ENCODE results near the gene CTSW.

Gene CTSW

DNA sequence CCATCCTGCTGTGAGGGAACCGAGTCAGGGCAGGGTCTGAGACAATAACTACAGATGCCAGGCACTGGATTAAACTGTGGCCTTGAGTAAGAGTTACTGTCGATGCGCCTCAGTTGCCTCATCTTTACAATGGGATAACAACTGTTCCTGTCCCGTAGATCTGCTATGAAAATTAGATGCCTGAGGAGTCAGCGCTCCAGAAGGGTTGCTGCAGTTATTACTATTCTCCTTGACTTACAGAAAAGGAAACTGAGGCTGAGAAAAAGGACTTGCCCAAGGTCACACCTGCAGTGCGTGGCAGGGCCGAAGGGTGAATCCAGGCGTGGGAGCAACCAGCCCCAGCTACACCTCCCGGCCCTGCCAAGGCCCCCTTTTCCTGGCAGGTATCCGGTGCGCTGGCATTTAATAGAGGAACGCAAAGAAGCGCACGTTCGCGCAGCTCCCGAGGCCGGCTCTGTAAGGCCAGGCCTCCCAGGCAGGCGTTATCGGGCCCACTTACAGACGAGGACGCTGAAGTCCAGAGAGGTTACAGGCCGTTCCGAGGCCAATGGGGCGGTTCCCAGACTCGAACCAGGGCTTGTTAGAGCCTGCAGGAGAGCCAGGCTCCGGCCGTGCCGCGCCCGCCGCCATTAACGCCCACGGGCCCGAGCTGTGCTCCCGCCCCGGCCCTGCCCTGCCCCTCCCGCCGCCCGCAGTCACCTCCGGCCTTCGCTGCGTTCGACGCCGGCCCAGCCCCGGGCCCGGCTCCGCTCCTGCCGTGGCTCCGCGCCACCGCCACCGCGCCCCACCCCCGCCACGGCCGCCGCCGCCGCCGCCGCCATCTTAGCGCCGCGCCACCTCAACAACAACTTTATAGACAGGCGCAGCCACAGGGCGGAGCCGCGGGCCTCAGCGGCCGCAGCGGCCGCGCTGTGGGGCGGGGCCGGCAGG, 38.8 kb downstream of the CTSW start, which contains the start of gene C11orf68:
TSS of gene C11orf68 (minus strand) at position 852 of the 930 bp plus-strand sequence. CDS start at position 821, 31 bp downstream.
- H3K27me3 ChIP-seq, result no peaks in the 10 kb centered on the region
- intact Hi-C loops (cut with DNase I; ENCODE audit: low total_unique reads), result loop anchor here (2.0 kb wide), 1 partner anchor 60 kb away; the partner anchor contains the start of gene CFL1
- H3K9me3 ChIP-seq, result no peaks in the 10 kb centered on the region
- H3K4me3 ChIP-seq, result peak within 1 kb of the TSS; percentile 89 to 92
- DNase-seq, result peak in 1 of 2 donors; percentile 43
- H3K27ac ChIP-seq, result peak within 1 kb of the TSS; percentile 94 to 96
- H3K4me1 ChIP-seq, result peaks cover 14 to 56% (median 53%) of the 10 kb centered on the region in 4 donors
- TF ChIP-seq, protein P1, sequence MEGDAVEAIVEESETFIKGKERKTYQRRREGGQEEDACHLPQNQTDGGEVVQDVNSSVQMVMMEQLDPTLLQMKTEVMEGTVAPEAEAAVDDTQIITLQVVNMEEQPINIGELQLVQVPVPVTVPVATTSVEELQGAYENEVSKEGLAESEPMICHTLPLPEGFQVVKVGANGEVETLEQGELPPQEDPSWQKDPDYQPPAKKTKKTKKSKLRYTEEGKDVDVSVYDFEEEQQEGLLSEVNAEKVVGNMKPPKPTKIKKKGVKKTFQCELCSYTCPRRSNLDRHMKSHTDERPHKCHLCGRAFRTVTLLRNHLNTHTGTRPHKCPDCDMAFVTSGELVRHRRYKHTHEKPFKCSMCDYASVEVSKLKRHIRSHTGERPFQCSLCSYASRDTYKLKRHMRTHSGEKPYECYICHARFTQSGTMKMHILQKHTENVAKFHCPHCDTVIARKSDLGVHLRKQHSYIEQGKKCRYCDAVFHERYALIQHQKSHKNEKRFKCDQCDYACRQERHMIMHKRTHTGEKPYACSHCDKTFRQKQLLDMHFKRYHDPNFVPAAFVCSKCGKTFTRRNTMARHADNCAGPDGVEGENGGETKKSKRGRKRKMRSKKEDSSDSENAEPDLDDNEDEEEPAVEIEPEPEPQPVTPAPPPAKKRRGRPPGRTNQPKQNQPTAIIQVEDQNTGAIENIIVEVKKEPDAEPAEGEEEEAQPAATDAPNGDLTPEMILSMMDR (IDR thresholded peaks at IDR 0.05), result no peak
- peaks cover 13 to 25% (median 20%) of the 10 kb centered on the region in 3 donors for H3K36me3 ChIP-seq

DNA sequence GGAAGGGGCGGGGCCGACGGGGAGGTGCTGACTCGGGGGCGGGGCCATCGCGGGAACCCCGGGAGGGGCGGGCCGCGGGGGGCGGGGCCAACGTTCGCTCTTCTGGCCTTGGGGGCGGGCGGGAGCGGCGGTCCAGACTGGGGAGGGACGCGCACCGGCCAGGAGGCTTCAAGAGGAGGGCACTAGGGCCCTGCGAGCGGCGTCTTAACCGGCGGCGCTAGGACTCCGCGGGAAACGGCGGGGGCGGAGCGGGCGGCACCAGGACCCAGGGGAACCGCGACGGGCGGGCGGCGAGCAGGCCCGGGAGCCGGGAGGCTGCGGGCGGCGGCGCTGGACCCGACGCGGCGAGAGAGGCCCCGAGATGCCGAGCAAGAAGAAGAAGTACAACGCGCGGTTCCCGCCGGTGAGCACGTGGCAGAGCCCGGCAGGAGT, 39.5 kb downstream of the CTSW start, which contains the start of gene DRAP1:
TSS of gene DRAP1 (plus strand) at position 286 of the 432 bp plus-strand sequence. CDS start at position 362, 76 bp downstream.
- Histone ChIP-seq H3K4me1 (peaks cover 14 to 55% (median 53%) of the 10 kb centered on the region in 4 donors), H3K27me3 (no peaks in the 10 kb centered on the region), H3K4me3 (peak within 1 kb of the TSS; percentile 89 to 92), H3K27ac (peak within 1 kb of the TSS; percentile 94 to 96), H3K36me3 (peaks cover 13 to 30% (median 20%) of the 10 kb centered on the region in 3 donors), H3K9me3 (no peaks in the 10 kb centered on the region)
- peak; percentile 98 to 99 for DNase-seq
- intact Hi-C loops (cut with DNase I; ENCODE audit: low total_unique reads), result loop anchor here (2.0 kb wide), 1 partner anchor 60 kb away; the partner anchor contains the start of gene CFL1
- TF ChIP-seq, protein P1 (IDR thresholded peaks at IDR 0.05), result no peak

DNA sequence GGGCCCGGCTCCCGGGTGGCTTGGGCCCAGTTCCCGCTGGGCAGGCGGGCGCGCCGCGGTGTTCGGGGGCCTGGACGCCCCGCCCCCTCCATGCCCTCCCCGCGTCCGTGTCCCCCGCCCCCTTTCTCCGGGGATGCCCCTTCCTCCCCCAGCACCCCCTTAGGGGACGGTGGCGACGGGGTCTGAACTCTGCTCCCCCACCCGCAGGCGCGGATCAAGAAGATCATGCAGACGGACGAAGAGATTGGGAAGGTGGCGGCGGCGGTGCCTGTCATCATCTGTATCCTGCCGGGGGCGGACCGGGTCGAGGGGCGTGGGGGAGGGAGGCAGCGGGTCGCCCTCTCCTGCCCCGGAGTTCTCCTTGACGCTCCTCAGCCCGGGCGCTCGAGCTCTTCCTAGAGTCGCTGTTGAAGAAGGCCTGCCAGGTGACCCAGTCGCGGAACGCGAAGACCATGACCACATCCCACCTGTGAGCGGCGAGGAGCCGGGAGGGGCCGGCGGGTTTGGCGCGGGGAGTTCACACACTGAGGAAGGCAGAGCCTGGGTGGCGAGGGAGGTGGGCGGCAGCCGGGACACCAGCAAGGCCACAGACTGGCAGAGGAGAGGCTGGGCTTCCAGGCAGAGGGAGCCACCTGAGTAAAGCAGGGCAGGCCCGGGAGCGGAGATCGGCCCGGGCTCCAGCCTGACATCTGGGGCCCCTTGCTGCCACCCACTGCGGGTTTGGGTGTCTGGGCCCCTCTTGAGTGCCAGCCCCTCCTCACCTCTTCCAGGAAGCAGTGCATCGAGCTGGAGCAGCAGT, 40.1 kb downstream of the CTSW start:
- TF ChIP-seq, protein P1 (IDR thresholded peaks at IDR 0.05), result no peak
- peak; percentile 47 to 82 for DNase-seq
- H3K27me3 ChIP-seq, result no peaks in the 10 kb centered on the region
- peak overlapping the region; percentile 87 to 90 for H3K27ac ChIP-seq
- peaks cover 13 to 32% (median 20%) of the 10 kb centered on the region in 3 donors for H3K36me3 ChIP-seq
- H3K9me3 ChIP-seq, result no peaks in the 10 kb centered on the region
- peaks cover 14 to 50% (median 49%) of the 10 kb centered on the region in 4 donors for H3K4me1 ChIP-seq
- H3K4me3 ChIP-seq, result peak overlapping the region; percentile 89 to 92
- intact Hi-C loops (cut with DNase I; ENCODE audit: low total_unique reads), result loop anchor here (2.0 to 5.0 kb wide), 2 partner anchors 43 to 61 kb away; partner anchors contain the start of genes CFL1 and SART1

DNA sequence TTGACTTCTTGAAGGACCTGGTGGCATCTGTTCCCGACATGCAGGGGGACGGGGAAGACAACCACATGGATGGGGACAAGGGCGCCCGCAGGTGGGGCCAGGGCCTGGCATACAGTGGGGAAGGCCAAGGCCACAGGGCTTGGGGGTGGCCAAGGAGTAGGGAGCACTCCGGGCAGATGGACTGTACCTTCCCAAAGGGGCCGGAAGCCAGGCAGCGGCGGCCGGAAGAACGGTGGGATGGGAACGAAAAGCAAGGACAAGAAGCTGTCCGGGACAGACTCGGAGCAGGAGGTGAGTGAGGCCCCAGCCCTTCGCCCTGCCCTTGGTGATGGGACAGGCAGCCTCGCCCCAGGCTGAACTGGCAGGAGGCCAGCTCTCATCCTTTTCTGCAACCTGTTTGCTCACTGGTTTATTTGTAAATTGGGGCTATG, 40.8 kb downstream of the CTSW start:
- Histone ChIP-seq H3K4me1 (peaks cover 8 to 44% (median 43%) of the 10 kb centered on the region in 4 donors), H3K9me3 (no peaks in the 10 kb centered on the region), H3K36me3 (peaks cover 13 to 32% (median 20%) of the 10 kb centered on the region in 3 donors), H3K27me3 (no peaks in the 10 kb centered on the region), H3K4me3 (peak overlapping the region; percentile 89 to 92), H3K27ac (peak overlapping the region; percentile 87 to 90)
- peak in 1 of 2 donors; percentile 72 for DNase-seq
- TF ChIP-seq, protein P1 (IDR thresholded peaks at IDR 0.05), result no peak
- intact Hi-C loops (cut with DNase I; ENCODE audit: low total_unique reads), result loop anchor here (5.0 kb wide), 1 partner anchor 42 kb away; the partner anchor contains the start of gene SART1

All from tibial artery (tissue), 4 donors.